Endothelial cell of umbilical vein (primary cell): ENCODE data around the gene SFT2D3. TPM values are rescaled to one million over a fixed set of nuclear protein-coding genes. Genes with fewer than 3 reads are reported as not detected.

ENCODE experiments used
- BruUV-seq: library from RNA; stranded (reverse); fragments of 400-500 nt; replicated peaks from 2 replicates; lab custom pipeline; 2021; lab: Mats Ljungman, UMichigan
- CTCF ChIA-PET: fragments of 300-600, 350-600 bp; sonication (Branson Sonifier 250); formaldehyde crosslinking; loops from one replicate; lab custom pipeline; 2021; ENCODE audit warnings: antibody characterized with exemption, inconsistent platforms; lab: Charles Lee
- POLR2A ChIA-PET: fragments of 300-600, 350-600 bp; sonication (Branson Sonifier 250); formaldehyde crosslinking; loops from one replicate; lab custom pipeline; 2021; ENCODE audit warnings: antibody characterized with exemption, inconsistent platforms; lab: Charles Lee
- DNase-seq: peaks from one replicate; pipeline ENCODE4 v3.0.0-alpha.2; 2011; ENCODE audit warnings: low read depth, low spot score
- FAIRE-seq: peaks from 2 replicates; lab custom pipeline; 2011; peaks lifted over from hg19 to GRCh38; lab: Jason Lieb, UNC
- H2AFZ ChIP-seq: 2 replicates; pipeline ENCODE4 v1.6.0; 2012; ENCODE audit warnings: low read depth, low read length, control low read depth, inconsistent platforms
- H3K27ac ChIP-seq: 2 replicates; pipeline ENCODE4 v1.5.1; 2011; ENCODE audit warnings: low read depth, mild to moderate bottlenecking, control low read depth, low read length, moderate library complexity; ENCODE audit not compliant: insufficient read depth
- H3K27me3 ChIP-seq, 2 experiments: 2 replicates each; pipeline versions ENCODE4 v1.6.0 to v1.6.1; 2011; ENCODE audit warnings: low read length in 2 of 2, mixed read lengths in 1 of 2; ENCODE audit not compliant: control insufficient read depth in 2 of 2, insufficient read depth in 2 of 2
- H3K36me3 ChIP-seq, 2 experiments: 2 replicates in 1 of 2; 3 replicates in 1 of 2; pipeline ENCODE4 v1.5.1; 2011; ENCODE audit warnings: low read length in 2 of 2, mild to moderate bottlenecking in 1 of 2, moderate library complexity in 1 of 2; ENCODE audit not compliant: control insufficient read depth in 2 of 2, insufficient read depth in 2 of 2; ENCODE audit errors: extremely low read depth in 1 of 2
- H3K4me1 ChIP-seq: 3 replicates; pipeline ENCODE4 v1.5.1; 2011; ENCODE audit warnings: mild to moderate bottlenecking, low read length; ENCODE audit not compliant: control insufficient read depth, insufficient read depth; ENCODE audit errors: extremely low read depth
- H3K4me2 ChIP-seq: 2 replicates; pipeline ENCODE4 v1.6.1; 2011; ENCODE audit warnings: low read length, control low read depth, mixed read lengths; ENCODE audit not compliant: insufficient read depth
- H3K4me3 ChIP-seq, 3 experiments: fragments of 200-600 bp in 1 of 3; sonication (generic), shearing (Covaris generic) in 1 of 3; replicated peaks in 1 of 3; 2 replicates each; pipeline ENCODE4 v1.5.1; 2011 to 2016; ENCODE audit warnings: control low read depth in 3 of 3, low read length in 3 of 3, mild to moderate bottlenecking in 2 of 3, inconsistent platforms in 1 of 3, low read depth in 1 of 3, moderate library complexity in 1 of 3; ENCODE audit not compliant: insufficient read depth in 1 of 3
- H3K79me2 ChIP-seq: 2 replicates; pipeline ENCODE4 v1.6.0; 2012; ENCODE audit warnings: low read length, inconsistent platforms; ENCODE audit not compliant: control insufficient read depth, insufficient read depth
- H3K9ac ChIP-seq: replicated peaks from 2 replicates; pipeline ENCODE3; 2011; ENCODE audit warnings: low read length, control low read depth; ENCODE audit not compliant: insufficient read depth; ENCODE audit errors: extremely low read depth
- H3K9me1 ChIP-seq: replicated peaks from 3 replicates; pipeline ENCODE4 v1.6.0; 2011; ENCODE audit warnings: mild to moderate bottlenecking, low read length; ENCODE audit not compliant: control insufficient read depth, insufficient read depth; ENCODE audit errors: extremely low read depth
- H3K9me3 ChIP-seq: replicated peaks from 2 replicates; pipeline ENCODE4 v1.5.1; 2012; ENCODE audit warnings: low read length, inconsistent platforms; ENCODE audit not compliant: control insufficient read depth, insufficient read depth
- H4K20me1 ChIP-seq: replicated peaks from 2 replicates; pipeline ENCODE3; 2011; ENCODE audit warnings: mild to moderate bottlenecking, low read length; ENCODE audit not compliant: control insufficient read depth, insufficient read depth; ENCODE audit errors: extremely low read depth
- FOS ChIP-seq: IDR thresholded peaks from 2 replicates; pipeline ENCODE4 v1.6.1; 2011; ENCODE audit warnings: mild to moderate bottlenecking, low read length, moderate library complexity, borderline replicate concordance; ENCODE audit not compliant: insufficient read depth
- GATA2 ChIP-seq: IDR thresholded peaks from 2 replicates; pipeline ENCODE4 v1.7.0; 2011; ENCODE audit warnings: low read depth, mild to moderate bottlenecking, moderate library complexity, mixed read lengths, low read length; ENCODE audit not compliant: insufficient read length, insufficient read depth
- JUN ChIP-seq: IDR thresholded peaks from 2 replicates; pipeline ENCODE4 v1.6.1; 2011; ENCODE audit warnings: borderline replicate concordance, low read depth; ENCODE audit not compliant: insufficient read length, insufficient read depth
- MYC ChIP-seq: IDR thresholded peaks from one replicate; pipeline ENCODE4 v1.6.1; 2011; ENCODE audit warnings: mild to moderate bottlenecking, low read depth, low read length
- POLR2AphosphoS5 ChIP-seq: IDR thresholded peaks from 2 replicates; pipeline ENCODE4 v1.6.1; 2012; ENCODE audit warnings: low read depth, mild to moderate bottlenecking, control low read depth, low read length, moderate library complexity; ENCODE audit not compliant: insufficient read depth
- dilution Hi-C: fragments of 300-500 bp; cut with MboI; formaldehyde crosslinking; loops from one replicate; pipeline ENCODE4 v1.15.0; 2019; ENCODE audit warnings: low sequenced_read_pairs; ENCODE audit not compliant: extremely low pct_ligation_motif_present
- intact Hi-C: fragments of 100-400 bp; cut with micrococcal nuclease; formaldehyde crosslinking; loops from one replicate; pipeline ENCODE4 v1.10.0; 2022
- polyA plus RNA-seq, 4 experiments: library from polyadenylated mRNA; depleted of rRNA in 3 of 4; stranded (reverse) in 3 of 4; unstranded in 1 of 4; fragments of >200 nt; gene quantifications; 2 replicates each; pipeline versions ENCODE4 v1.2.1 to v1.2.3, GENCODE V29; 2011 to 2012; ENCODE audit warnings: missing spikeins in 1 of 4
- total RNA-seq: library from RNA; stranded (reverse); gene quantifications from 2 replicates; pipeline ENCODE4 v1.2.3, GENCODE V29; 2021
- TF ChIP-seq, protein P1 (sequence below), 2 donors: IDR thresholded peaks; 1 replicate in 1 of 2; 2 replicates in 1 of 2; pipeline ENCODE4 v1.5.1; 2011; ENCODE audit warnings: low read length in 2 of 2, mild to moderate bottlenecking in 2 of 2, moderate library complexity in 2 of 2, control low read depth in 1 of 2, inconsistent platforms in 1 of 2, low read depth in 1 of 2; ENCODE audit not compliant: insufficient read depth in 1 of 2; ENCODE audit errors: extremely low read depth in 1 of 2
- TF ChIP-seq, protein P2 (sequence below): IDR thresholded peaks from 2 replicates; pipeline ENCODE4 v1.6.1; 2011; ENCODE audit not compliant: insufficient read depth, insufficient read length

Gene SFT2D3
- total and polyA plus RNA-seq, 2 donors (not counting 3 experiments of a cell fraction or from before 2014, with no cell fraction given) = 4.5 to 4.7 TPM

DNA sequence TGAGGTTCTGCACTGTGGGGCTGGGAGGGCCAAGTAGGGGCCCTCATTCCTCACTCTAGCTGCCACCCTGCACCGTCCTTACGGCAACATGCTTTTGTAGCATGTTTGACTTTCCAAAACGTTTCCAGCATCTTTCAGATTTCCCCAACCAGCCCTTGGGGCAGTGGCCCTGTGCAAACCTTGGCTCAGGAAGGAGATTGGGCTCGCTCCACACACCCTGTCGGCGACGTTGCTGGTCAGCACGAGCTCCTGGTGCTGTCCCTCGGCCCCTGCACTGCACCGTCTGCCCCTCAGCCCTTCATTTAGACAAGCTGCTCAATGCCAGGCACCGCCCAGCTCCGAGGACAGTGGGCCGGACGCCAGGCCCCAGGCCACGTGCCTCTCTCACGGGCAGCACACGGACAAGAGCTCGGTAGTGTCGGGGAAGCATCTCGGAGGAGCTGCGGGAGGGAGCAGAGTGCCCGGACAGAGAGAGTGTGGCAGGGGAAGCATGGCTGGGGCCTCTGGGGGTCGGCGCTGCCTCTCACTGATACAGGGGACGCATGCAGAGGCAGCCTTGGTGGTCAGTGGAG is 48.4 kb upstream of the SFT2D3 start:
- Histone ChIP-seq H3K27ac (no peak overlapping the region), H3K4me3 (no peak overlapping the region), H3K36me3 (peaks cover 0 to 9% of the 10 kb centered on the region in 2 experiments), H3K27me3 (no peaks in the 10 kb centered on the region), H2AFZ (no peak overlapping the region), H3K9me1 (no peaks in the 10 kb centered on the region), H3K4me2 (no peak overlapping the region), H4K20me1 (no peaks in the 10 kb centered on the region), H3K9me3 (no peaks in the 10 kb centered on the region), H3K9ac (no peak overlapping the region), H3K4me1 (peaks cover 10% of the 10 kb centered on the region), H3K79me2 (no peaks in the 10 kb centered on the region)
- BruUV-seq = no TSS peak
- CTCF ChIA-PET = interaction anchor here (1.0 to 12.1 kb wide), 7 partner anchors 9 to 126 kb away, joined by 3 to 424 read pairs (median 4); partner anchors contain the start of genes IWS1 and LIMS2
- intact Hi-C loops (no loop called here), dilution Hi-C loops (no loop called here)
- DNase-seq (no peak), FAIRE-seq (no peak)
- POLR2A ChIA-PET = no interaction called here
- TF ChIP-seq, protein P1, sequence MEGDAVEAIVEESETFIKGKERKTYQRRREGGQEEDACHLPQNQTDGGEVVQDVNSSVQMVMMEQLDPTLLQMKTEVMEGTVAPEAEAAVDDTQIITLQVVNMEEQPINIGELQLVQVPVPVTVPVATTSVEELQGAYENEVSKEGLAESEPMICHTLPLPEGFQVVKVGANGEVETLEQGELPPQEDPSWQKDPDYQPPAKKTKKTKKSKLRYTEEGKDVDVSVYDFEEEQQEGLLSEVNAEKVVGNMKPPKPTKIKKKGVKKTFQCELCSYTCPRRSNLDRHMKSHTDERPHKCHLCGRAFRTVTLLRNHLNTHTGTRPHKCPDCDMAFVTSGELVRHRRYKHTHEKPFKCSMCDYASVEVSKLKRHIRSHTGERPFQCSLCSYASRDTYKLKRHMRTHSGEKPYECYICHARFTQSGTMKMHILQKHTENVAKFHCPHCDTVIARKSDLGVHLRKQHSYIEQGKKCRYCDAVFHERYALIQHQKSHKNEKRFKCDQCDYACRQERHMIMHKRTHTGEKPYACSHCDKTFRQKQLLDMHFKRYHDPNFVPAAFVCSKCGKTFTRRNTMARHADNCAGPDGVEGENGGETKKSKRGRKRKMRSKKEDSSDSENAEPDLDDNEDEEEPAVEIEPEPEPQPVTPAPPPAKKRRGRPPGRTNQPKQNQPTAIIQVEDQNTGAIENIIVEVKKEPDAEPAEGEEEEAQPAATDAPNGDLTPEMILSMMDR (IDR thresholded peaks at IDR 0.05; ENCODE audit: extremely low read depth in 1 of 2, insufficient read depth in 1 of 2, low read depth in 1 of 2, low read length in 2 of 2) = no peak
- no peak for TF ChIP-seq FOS
- no peak for TF ChIP-seq MYC
- no peak for TF ChIP-seq JUN
- no peak for TF ChIP-seq POLR2AphosphoS5
- TF ChIP-seq, protein P2, sequence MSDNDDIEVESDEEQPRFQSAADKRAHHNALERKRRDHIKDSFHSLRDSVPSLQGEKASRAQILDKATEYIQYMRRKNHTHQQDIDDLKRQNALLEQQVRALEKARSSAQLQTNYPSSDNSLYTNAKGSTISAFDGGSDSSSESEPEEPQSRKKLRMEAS = no peak
- no peak for TF ChIP-seq GATA2
